NOMO-1 (cell line): Measurements from ENCODE around the gene CD300A.
"Not testable (repeated sequence)": the region's sequence is repeated elsewhere in the genome, so short reads cannot be mapped to it uniquely, and the experiment has no call there.

Source experiments
- DNase-seq, 2 experiments: peaks; one replicate each; lab custom pipeline; 2025; ENCODE audit not compliant: unreplicated experiment in 2 of 2; lab: John Stamatoyannopoulos, UW

Gene CD300A

GRCh38 chr17:74516561-74517328 lies 50.3 kb downstream of the CD300A start:
- no peak for DNase-seq

DNA sequence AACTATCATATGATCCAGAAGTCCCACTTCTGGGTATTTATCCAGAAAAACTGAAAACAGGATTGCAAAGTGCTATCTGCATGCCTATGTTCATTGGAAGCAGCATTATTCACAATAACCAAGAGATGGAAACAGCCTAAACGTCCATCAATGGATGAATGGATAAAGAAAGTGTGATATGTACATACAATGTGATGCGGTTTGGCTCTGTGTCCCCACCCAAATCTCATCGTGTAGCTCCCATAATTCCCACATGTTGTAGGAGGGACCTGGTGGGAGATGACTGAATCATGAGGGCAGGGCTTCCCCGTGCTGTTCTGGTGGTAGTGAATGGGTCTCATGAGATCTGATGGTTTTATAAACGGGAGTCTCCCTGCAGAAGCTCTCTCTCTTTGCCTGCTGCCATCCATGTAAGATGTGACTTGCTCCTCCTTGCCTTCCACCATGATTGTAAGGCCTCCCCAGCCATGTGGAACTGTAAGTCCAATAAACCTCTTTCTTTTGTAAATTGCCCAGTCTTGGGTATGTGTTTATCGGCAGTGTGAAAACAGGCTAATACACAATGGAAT lies 52.1 kb downstream of the CD300A start:
- not testable (repeated sequence) for DNase-seq

- peak; percentile 90 to 93 for DNase-seq
Measured at GRCh38 chr17:74520016-74520434, 53.6 kb downstream of the CD300A start.

- DNase-seq = peak; percentile 41 to 69
Measured at GRCh38 chr17:74520790-74521480, 54.5 kb downstream of the CD300A start.

GRCh38 chr17:74521701-74522201 lies 55.3 kb downstream of the CD300A start:
- DNase-seq = peak; percentile 84 to 88

DNA sequence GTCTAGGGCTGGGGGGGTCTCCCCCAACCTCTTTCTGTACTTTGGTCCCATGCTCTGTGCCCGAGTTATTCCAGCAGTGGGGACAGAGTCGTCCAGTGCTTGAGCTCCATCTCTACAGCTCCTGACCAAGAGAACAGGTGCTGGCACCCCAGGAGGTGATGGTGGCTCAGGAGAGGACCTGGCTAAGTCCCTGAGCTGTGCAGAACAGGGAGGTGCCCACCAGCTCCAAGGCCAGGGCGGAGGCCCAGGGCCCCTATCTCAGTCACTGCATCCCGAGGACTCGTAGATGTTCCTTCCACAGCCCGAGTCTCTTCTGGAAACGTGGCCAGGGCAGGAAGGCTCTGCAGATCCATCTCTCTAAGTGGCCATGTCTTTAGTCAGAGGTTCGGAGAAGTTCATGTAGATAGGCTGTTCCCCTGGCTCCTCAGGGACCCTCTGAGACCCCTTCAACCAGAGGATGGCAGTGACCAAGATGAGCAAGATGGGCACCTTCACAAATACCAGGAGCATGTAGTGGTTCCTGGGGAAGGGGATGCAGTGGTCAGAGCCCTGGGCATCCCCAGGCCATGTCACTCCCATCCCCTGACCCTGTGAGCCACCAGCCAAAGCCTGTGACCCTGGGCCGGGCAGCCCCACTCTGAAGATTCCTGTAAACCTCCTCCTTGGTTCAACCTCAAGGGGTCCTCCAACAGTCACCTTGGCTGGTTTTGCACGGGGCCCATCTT lies 56.1 kb downstream of the CD300A start:
- no peak for DNase-seq

- DNase-seq = no peak
Measured at GRCh38 chr17:74523308-74523707, 56.9 kb downstream of the CD300A start.

- no peak for DNase-seq
Measured at GRCh38 chr17:74524653-74525464, 58.4 kb downstream of the CD300A start.

DNA sequence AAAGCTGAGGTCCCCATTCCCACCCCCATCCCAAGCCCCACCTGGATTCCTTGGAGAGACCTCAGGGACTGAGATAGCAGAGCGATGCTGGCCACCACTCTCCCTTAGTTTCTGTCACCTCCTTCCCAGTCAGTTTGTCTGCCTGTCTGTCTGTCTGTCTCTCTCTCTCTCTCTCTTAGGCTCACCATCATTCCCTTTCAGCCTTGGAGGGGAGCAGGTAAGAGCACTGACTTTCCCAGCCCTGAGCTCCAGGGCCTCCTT lies 59.0 kb downstream of the CD300A start:
- DNase-seq = no peak

- DNase-seq = no peak
Measured at GRCh38 chr17:74525781-74526288, 59.4 kb downstream of the CD300A start.

DNA sequence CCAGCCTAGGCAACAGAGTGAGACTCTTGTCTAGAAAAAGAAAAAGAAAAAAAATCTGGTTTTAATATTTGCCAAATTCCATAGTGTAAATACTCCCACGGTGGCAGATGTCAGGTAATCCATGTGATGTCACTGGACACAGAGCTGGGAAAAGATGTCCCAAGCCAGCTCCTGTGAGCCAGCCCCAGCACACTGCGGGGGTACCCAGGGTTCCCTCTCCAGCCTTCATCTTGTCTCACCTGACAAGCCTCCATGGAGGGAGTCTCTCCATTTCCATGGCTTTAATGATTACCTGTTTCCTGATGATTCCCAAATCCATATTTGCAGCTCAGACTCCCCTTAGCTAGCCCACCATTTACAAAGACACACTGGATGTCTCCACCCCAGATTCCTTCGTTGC lies 60.2 kb downstream of the CD300A start:
- DNase-seq = no peak

GRCh38 chr17:74527081-74527480 lies 60.6 kb downstream of the CD300A start:
- DNase-seq = no peak

DNA sequence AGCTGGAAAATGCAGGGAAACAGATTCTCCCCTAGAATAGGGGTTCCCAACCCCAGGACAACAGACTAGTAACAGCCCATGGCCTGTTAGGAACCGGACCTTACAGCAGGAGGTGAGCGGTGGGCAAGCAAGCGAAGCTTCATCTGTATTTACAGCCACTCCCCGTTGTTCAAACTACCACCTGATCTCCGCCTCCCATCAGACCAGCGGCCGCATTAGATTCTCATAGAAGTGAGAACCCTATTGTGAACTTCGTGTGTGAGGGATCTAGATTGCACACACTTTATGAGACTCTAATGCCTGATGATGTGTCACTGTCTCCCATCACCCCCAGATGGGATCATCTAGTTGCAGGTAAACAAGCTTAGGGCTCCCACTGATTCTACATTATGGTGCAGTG lies 61.3 kb downstream of the CD300A start:
- no peak for DNase-seq

DNA sequence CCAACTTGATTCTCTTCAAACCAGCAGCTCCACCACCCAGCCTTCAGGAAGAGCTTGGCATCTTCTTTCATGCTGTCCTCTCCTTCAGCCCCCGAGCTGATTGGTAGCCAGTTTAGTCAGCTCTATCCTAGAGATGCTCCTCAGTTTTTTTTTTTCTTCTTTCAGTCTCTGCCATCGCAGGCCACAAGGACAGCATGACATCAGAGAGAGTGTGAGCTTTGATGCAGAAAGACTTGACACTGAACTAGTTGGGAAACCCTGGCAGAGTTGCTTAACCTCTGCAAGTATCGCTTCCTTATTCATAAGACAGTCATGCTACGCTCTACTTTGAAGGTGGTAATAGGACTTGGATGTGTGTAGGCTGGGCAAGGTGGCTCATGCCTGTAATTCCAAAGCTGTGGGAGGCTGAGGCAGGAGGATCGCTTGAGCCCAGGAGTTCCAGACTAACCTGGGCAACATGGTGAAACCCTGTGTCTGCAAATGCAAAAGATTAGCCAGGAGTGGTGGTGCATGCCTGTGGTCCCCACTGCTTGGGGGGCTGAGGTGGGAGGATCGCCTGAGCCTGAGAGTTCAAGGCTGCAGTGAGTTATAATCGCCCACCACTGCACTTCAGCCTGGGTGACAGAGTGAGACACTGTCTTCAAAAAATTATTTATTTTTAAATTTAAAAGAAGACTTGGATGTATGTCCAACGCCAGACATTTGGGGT lies 62.2 kb downstream of the CD300A start:
- DNase-seq = peak; percentile 96 to 99

DNA sequence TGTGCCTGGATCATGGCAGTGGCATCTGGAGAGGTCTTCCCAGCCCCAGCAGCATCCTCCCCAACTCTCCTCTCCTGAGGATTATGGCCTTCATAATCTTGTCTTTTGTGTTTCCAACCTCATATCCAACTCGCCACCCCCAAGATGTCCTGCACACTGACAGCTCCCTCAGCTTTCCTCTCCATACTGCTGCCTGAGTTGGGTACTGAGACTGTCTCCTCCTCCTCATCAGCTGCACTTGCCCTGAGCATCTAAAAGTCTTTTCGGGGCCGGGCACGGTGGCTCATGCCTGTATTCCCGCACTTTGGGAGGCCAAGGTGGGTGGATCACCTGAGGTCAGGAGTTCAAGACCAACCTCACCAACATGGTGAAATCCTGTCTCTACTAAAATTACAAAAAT lies 62.8 kb downstream of the CD300A start:
- DNase-seq = no peak

DNA sequence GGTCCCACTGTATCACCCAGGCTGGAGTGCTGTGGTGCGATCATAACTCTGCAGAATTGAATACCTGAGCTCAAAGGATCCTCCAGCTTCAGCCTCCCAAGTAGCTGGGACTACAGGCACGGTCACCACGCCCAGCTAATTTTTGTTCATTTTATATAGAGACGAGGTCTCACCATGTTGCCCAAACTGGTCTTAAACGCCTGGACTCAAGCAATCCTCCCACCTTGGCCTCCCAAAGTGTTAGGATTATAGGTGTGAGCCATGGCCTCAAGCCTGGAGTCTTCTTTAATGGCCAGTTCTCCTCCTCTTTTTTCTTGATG lies 64.4 kb downstream of the CD300A start:
- DNase-seq = no peak

DNA sequence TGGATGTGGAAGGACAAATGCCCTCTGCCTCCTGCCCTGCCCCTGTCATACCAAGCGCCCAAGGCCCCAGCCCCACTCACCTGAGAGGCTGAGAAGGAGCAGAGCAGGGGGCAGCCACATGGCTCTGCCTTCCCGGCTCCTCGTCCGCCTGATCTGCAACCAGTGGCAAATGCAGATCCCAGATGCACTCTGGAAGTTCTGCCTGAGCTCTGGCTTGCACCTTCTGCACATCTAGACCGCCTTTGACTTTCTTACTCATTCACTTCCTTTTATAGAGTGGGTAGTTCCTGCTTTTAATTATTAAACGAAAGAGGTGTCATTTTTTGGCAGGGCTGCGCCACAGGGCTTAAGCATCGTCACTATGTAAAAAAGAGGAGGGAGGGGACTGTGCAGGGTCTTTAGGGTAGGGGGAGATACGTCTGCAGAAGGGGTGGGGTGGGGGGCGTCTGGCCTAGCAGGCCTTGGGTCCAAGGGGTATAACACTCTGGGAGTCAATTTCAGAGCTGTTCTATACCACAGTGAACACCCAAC lies 64.9 kb downstream of the CD300A start, which contains the start of gene CD300LB:
TSS of gene CD300LB (minus strand) at position 245 of the 531 bp plus-strand sequence. CDS start at position 120, 125 bp downstream.
- peak; percentile 75 to 85 for DNase-seq

- DNase-seq = peak; percentile 94 to 99
Measured at GRCh38 chr17:74532115-74532514, 65.7 kb downstream of the CD300A start.
